Nucleus accumbens (tissue), 56 donors: ENCODE results near the gene AMDHD1.
"Not testable (repeated sequence)": the region's sequence is repeated elsewhere in the genome, so short reads cannot be mapped to it uniquely, and the experiment has no call there.

ENCODE experiments used
- DNase-seq, 56 donors: peaks; one replicate each; lab custom pipeline; 2025; lab: John Stamatoyannopoulos, UW

AMDHD1 gene

DNA sequence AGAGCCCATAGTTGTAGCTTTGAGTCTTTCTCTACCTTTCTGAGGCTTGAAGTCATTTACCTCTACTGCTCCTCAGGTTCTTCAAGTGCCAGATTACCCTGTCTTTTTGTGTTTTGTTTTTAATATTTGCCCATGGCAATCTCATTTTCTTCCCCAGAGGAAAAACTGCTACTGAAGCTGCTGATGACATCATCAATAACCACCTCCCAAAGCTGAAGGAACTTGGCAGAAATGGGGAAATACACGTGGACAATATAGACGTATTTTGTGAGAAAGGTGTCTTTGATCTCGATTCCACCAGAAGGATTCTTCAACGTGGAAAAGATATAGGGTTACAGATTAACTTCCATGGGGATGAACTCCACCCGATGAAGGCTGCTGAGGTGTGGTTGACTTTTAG, 17.1 kb downstream of the AMDHD1 start:
- DNase-seq: no peak

DNA sequence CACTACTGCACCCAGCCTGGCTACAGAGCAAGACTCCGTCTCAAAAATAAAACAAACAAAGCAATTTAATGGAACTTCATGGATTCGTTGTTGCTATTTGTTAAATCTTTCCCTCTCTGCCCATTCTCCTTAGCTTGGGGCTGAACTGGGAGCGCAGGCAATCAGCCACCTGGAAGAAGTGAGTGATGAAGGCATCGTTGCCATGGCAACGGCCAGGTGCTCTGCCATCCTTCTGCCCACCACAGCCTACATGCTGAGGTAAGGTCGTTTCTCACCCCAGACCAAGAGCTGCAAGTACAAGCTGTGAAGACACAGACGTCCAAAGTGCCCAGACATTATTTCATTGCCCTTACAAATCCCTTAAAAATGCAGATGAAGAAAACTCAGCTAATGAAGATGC, 19.1 kb downstream of the AMDHD1 start:
- DNase-seq: no peak

DNA sequence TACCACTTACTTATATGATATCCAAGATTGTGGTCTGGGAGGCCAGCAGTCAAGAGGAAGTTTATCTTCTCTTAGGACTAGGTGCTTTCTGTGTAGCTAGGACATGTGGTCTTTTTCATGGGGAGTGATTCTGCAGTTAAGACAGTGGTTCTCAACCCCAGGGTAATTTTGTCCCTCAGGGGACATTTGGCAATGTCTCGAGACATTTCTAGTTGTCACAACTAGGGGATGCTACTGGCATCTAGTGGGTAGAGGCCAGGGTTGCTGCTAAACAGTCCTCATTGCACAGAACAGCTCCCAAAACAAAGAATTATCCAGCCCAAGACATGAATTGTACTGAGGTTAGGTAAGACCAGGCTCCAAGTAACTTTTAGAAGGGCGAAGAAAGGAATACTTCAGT, 20.0 kb downstream of the AMDHD1 start:
- DNase-seq: no peak

DNA sequence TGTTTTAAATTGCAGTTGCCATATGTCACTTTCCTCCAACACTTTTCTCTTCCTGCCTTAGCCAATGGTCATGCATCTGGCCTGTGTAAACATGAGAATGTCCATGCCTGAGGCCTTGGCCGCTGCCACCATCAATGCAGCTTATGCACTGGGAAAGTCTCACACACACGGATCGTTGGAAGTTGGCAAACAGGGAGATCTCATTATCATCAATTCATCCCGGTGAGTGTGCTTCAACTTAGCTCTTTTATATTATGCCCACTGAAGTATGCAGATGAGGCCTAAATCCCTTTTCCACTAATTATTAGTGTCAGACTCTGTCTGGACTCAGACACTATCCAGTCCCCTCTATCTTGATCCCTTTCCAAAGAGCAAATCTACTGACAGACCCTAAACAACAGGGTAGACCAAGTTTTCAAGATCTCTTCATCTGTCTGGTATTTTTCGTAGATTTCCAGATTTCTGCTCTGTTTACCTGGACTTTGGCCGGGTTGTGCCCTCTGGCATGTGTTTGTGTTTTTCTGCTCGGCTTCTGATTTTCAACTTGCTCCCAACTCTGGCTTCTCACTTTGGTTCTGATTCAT, 23.2 kb downstream of the AMDHD1 start:
- no peak for DNase-seq

DNA sequence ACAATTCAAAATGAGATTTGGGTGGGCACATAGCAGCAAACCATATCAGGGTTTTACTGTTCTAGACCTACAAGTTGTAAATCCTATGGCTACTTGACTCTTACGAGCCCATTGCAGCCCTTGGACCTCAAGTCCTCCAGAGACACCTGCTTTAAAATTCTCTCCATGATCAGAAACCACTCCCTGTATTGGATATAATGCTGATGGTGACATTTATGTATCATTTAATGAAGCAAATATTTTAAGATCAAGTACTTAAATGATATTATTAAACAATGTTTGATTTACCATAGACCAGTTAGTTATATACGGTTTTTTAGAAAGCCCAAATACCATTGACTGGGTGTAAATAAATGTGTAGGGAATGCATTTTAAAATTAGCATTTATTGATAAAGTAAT, 24.2 kb downstream of the AMDHD1 start:
- no peak for DNase-seq

DNA sequence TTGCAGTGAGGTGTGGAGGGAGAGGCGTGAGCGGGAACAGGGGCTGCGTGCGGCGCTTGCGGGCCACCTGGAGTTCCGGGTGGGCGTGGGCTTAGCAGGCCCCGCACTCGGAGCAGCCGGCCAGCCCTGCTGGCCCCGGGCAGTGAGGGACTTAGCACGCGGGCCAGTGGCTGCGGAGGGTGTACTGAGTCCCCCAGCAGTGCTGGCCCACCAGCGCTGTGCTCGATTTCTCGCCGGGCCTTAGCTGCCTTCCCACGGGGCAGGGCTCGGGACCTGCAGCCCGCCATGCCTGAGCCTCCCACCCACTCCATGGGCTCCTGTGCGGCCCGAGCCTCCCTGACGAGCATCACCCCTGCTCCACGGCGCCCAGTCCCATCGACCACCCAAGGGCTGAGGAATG, 26.0 kb downstream of the AMDHD1 start:
- not testable (repeated sequence) for DNase-seq

DNA sequence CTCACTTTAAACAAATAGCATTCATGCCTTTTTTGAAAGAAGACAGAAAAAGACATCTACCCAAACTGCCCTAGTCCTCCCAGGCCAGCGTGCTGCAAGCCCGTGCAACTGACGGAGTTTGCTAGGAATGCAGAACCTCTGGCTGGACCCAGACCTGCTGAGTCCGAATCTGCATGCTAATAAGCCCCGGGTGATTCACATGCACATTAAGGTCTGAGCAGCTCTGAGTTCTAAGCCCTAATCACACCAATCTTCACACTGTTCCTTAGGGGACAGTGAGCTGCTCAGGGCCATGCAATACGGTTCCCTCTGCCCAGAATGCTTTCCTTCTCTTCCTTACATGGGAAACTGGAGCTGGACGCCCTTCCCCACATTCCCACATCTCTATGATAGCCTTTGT, 27.8 kb downstream of the AMDHD1 start:
- DNase-seq: peak in 1 of 56 donors; percentile 1

DNA sequence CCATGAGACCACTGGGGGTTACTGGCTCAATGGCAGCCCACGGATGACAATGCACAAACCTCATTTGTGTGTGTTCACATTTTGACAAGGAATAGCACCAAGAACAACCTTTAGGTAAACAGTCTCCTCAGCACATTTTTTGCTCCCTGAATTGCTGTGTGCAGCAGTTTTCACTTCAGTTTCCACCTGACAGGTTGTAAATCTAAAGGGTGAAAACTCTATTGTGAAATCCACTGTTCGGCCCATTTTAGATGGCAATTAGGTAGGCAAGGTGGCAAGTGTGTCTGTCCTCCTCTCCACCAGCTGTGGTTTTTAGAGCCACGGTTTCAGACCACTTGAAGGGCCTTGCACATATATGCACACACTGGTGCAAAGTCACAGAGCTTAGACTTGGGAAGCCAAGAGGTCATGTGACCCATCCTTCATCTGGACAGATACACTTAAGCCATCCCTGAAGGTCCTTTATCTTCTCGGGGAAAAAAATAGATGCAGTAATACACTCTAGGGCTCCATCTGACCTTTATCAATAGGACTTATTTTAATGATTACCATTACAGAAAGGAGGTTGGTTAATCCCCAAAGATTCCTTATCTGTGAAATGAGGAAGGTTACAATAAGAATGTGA, 29.8 kb downstream of the AMDHD1 start:
- no peak for DNase-seq

DNA sequence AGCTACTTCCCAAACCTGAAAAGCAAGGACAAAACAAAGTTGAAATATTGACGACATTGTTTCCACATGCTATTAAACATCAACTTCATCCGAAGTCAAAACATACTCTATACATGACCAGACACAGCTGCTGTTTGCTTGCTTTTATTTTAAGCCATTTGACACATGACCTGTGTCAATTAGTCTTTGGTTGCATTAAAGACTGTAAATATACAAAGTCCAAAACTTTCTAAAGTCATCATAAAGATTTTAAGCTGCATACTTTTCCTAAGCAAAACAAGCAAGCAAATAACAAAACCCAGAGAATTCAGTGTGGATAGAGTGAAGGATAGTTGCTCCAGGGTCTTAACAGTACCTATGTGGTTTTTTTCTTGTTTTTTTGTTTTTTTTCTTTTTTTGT, 31.2 kb downstream of the AMDHD1 start:
- DNase-seq: no peak

DNA sequence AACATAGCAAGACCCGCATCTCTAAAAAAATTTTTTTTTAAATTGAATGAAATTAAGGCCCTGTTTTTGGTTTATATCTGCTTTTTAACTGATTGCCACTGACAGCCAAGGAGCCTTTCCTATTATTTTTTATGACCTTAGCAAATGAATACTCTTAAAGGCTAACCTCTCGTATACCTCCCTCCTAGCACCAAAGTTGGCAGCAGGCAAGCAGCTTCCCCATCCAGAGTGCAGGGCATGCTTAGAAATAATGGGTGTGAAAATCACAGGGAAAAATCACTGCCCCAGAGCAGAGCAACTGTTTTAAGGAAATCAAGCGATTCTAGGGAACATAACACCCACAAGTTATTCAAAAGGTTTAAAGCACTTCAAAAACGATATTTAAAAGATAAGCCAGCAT, 32.4 kb downstream of the AMDHD1 start:
- DNase-seq: no peak

DNA sequence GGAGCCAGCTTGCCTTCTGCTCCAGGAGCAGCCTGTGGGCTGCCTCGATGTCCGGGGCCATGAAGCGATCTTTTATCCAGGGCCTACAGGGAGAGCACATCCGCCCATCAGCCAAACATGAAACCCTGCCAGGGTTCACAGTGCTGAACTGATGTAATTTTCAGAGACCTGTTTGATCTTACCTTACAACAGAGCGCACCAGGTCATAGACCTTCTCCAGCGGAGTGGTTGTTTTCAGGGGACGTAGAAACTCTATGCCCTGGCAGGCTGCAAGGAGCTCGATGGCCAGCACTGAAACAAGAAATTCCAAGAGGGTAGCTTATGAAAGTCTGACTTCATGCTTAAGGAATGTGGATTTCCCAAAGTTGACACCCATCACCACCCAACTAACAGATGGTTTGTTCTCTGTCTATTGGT, 33.3 kb downstream of the AMDHD1 start:
- no peak for DNase-seq

DNA sequence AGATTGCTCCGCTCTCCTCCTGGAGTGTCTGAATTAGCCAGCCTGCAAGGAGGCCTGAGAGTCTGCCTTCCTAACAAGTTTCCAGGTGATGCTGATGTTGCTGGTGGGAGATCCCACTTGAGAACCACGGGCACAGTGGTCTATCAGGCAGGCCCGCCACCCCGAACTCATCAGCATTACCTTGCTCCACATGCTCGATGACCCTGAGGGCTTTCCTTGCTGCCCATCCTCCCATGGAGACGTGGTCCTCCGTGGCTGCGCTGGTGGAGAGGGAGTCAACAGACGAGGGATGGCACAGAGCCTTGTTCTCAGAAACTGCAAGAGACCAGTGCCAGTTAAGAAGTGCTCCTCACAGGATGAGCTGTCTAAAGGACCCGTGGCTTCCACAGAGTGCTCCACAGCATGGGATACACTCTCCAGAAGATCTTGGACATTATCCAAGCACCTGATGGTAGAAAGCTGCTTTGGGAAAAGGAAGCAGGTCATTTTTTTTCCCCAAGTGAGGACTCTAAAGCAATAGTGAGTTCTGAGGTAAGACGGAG, 34.7 kb downstream of the AMDHD1 start:
- DNase-seq: no peak

DNA sequence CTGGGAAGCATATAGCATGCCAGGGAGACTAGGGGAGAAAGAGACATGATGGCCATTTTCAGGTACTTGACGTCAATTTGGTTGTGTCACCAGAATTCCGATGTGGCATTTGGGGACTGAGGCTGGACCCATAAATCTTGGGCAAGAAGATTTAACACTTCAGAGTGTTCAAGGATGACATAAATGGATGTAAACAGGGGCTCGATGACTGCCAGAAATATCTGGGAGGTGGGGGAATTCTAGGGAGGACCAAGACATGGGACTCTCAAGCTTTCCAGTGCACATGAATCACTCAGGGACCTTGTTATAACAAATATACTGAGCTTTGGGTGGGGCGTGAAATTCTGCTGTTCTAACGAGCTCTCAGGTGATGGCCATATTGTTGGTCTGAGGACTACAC, 35.2 kb downstream of the AMDHD1 start:
- DNase-seq: no peak

DNA sequence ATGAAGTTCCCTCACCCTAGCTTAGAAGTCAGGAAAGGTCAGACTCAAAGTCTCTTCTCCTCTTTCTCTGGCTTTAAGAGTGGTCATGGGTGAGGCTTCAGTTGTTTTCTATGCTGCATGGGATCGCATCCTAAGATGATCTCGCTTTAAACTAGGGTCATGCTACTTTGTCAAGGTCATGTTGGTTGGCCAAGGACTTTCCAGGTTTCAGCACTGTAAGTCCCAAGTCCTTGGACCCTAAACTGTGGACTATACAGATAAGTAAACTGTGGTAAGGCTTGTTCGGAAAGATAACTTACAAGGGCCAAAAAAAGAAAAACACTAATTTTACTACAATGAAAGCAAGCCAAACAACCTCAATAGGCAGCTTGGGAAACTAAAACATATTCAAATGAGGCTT, 35.6 kb downstream of the AMDHD1 start:
- no peak for DNase-seq

DNA sequence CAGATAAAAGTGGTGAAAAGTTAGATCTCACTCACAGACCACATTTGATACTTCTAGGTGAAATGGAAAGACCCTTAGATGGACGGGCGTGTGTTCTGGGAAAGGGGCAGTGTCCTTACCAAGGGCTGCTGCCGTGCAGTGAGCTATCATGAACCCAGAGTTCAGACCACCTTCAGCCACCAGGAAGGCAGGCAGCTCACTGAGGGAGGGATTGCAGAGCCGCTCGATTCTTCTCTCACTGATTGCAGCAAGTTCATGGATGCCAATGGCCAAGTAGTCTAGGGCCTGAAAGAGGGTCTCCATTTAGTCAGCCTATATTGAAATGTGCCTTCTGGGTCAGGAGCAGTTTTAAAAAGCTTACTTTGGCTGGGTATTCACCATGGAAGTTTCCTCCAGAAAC, 37.3 kb downstream of the AMDHD1 start:
- no peak for DNase-seq

DNA sequence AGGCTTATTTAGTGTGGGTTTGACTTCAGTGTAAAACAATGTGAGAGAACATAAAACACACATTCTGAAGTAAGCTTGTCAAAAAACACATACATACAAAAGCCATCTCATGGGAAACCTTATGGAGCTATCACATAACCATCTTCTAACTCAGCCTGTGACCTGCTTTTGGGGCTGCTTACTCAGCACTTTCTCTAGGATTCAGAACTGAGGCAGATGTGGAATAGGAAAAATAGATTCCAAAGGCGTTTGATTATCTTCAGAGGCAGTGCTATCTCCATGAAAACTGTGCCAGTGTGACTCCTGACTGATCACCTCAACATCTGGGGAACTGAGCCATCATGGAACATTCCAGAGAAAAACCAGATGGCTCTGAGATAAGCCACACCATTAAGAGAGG, 39.5 kb downstream of the AMDHD1 start:
- DNase-seq: no peak

DNA sequence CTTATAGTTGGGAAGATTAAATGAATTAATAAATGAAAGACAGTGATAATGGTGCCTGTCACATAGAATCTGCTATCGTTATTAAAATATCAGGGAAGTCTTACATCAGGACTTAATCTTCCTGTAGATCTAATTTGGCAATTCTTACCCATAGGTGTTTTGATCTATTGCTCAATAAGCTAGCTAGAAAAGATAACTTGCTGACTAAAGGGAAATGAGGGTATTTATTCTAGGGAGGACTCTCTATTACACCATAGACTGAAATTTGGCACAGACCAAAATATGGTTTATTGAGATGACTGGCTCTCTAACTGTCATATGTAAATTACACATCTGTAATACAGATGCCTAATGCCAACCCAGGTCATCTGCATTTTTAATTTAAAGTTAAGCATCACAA, 41.6 kb downstream of the AMDHD1 start:
- no peak for DNase-seq

DNA sequence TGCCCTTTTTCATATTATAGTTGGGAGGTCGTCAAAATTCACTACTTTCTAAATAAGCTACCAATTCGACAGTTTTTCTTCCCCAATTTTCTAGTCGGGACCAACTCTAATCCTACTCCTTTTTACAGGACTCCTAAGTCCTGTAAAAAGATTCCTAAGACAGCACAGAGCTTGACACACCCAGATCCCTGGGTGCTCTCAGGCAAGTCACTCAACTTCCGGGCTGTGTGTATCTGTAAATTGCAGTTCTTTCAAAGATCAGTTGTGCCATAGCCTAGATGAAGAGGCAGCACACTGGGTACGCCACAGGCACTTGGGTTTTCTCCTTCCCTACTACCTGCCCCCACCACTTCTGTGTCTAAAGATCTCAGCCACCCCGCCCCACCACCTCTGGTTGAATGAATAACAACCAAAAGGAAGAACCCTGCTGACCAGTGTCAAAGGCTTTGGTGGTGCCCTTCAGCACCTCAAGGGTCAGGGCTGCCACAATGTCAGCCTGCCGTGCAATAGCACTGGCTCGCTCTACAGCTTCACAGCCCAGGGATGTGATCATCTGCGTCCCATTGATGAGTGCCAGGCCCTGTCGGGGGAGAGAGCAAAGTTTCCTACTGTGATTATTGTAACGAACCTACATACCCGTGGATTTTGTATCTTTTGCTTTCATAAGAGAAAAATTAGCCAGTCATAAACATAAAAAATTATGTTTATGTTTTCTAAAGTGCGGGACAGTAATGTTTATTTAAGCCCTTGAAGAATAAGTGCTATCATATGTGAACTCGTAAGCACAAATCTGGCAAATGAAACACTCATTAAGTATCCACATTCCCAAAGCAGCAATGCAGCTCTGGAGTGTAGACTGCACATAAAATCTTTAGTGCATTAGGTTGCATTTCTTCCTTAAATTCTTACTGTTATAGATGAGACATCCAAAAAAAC, 43.8 kb downstream of the AMDHD1 start:
- no peak for DNase-seq

DNA sequence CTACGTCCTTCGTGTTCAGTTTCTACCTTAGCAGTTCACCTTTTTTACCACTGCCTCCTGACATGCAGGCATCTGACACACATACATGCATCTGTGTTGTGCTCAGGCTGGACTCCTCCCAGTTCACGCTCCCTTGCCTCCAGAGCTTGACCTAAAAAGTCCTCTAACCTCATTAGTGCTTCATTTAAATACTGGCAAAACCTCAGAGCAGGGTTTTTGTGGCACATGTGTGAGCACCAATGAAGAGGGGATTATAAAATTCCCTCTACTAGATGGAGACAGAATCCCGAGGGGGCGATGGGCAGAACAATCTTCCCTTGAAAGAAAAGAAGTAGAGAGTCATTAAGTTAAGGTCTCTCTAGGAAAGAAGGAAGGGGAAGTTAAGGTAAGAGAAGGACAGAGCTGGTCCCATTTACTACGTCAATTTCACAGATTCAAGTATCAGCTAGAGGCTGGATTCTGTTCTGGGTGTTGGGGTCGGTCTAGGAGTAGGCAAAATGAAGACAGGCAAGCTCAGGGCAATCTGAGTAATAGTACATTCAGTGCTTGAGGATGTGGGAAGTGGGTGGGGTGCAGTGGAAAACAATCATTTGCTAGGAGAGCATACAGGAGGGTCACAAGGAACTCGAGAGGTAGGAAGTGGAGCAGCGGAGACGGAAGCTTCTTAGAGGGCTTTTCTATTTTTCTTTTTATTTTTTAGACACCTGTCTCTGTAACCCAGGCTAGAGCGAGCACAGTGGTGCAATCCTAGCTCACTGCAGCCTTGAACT, 45.6 kb downstream of the AMDHD1 start:
- no peak for DNase-seq

DNA sequence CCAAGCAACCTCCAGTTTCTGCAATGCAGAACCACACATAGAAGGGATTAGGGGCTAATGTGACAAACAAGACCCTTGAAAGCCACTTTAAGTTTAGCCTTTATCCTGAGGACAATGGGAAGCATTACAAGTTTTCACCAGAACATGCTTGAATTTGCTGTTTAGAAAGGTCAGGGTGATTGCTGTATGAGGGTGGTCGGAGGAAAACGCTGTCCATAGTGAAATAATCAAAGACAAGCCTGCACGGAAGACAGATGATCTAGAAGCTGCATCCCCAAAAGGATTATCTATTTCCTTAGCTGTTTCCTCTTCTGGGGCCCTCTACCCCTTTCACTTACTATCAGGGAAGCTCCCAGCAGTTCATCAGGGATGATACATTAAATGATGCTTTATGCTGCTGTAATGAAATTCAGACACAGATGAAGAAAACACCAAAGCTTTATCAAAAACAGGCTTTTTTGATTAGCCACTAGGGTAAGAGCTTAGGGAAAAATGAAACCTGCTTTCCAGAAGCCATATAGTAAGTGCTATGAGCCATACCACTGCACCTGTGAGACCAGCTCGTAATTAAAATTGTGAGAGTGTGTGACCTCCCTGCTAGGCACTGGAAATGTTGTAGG, 46.5 kb downstream of the AMDHD1 start:
- no peak for DNase-seq
